Neuronal stem cell (in vitro differentiated cells): Measurements from ENCODE around the gene ITGA2.

Experiments used
- DNase-seq: peaks from one replicate; pipeline ENCODE4 v3.0.0-alpha.2; 2013; ENCODE audit warnings: low spot score
- H2AFZ ChIP-seq: one replicate; pipeline ENCODE4 v1.6.1; 2013; ENCODE audit warnings: mild to moderate bottlenecking, low read length, inconsistent platforms
- H2AK5ac ChIP-seq: 2 replicates; pipeline ENCODE4 v1.6.1; 2013; ENCODE audit warnings: low read depth, mild to moderate bottlenecking, inconsistent platforms, low read length, moderate library complexity, mixed read lengths
- H2BK120ac ChIP-seq: 2 replicates; pipeline ENCODE4 v1.6.1; 2013; ENCODE audit warnings: low read depth, mild to moderate bottlenecking, inconsistent platforms, low read length, moderate library complexity, mixed read lengths
- H2BK12ac ChIP-seq: one replicate; pipeline ENCODE4 v1.6.1; 2013; ENCODE audit warnings: low read length, inconsistent platforms
- H2BK15ac ChIP-seq: 2 replicates; pipeline ENCODE4 v1.6.1; 2013; ENCODE audit warnings: mild to moderate bottlenecking, low read length, inconsistent platforms, mixed read lengths
- H2BK5ac ChIP-seq: one replicate; pipeline ENCODE4 v1.6.1; 2013; ENCODE audit warnings: inconsistent platforms, mild to moderate bottlenecking, low read length, moderate library complexity
- H3K14ac ChIP-seq: one replicate; pipeline ENCODE4 v1.6.1; 2013; ENCODE audit warnings: low read length, inconsistent platforms
- H3K18ac ChIP-seq: 2 replicates; pipeline ENCODE4 v1.6.1; 2013; ENCODE audit warnings: low read length, inconsistent platforms
- H3K23ac ChIP-seq: 2 replicates; pipeline ENCODE4 v1.6.1; 2013; ENCODE audit warnings: low read depth, mild to moderate bottlenecking, mixed read lengths, low read length, inconsistent platforms; ENCODE audit not compliant: poor library complexity
- H3K27ac ChIP-seq: replicated peaks from 3 replicates; pipeline ENCODE4 v1.5.1; 2013; ENCODE audit warnings: low read length, inconsistent platforms
- H3K27me3 ChIP-seq, 3 experiments: 2 replicates each; pipeline ENCODE4 v1.6.1; 2013; ENCODE audit warnings: low read length in 3 of 3, mild to moderate bottlenecking in 2 of 3, inconsistent platforms in 1 of 3, low read depth in 1 of 3, mixed read lengths in 1 of 3, moderate library complexity in 1 of 3; ENCODE audit not compliant: control insufficient read depth in 3 of 3, insufficient read depth in 3 of 3
- H3K36me3 ChIP-seq, 2 donors: replicated peaks in 1 of 2; 2 replicates each; pipeline ENCODE4 v1.6.1; 2013; ENCODE audit warnings: low read length in 2 of 2; ENCODE audit not compliant: control insufficient read depth in 2 of 2, insufficient read depth in 2 of 2
- H3K4ac ChIP-seq: 2 replicates; pipeline ENCODE4 v1.6.1; 2013; ENCODE audit warnings: inconsistent platforms, mild to moderate bottlenecking, low read length, moderate library complexity
- H3K4me1 ChIP-seq, 2 donors: 1 replicate in 1 of 2; 2 replicates in 1 of 2; pipeline ENCODE4 v1.6.1; 2013; ENCODE audit warnings: low read length in 2 of 2, low read depth in 1 of 2; ENCODE audit not compliant: control insufficient read depth in 2 of 2, insufficient read depth in 1 of 2
- H3K4me2 ChIP-seq: one replicate; pipeline ENCODE4 v1.6.1; 2013; ENCODE audit warnings: mild to moderate bottlenecking, low read length, inconsistent platforms; ENCODE audit not compliant: insufficient read depth, poor library complexity, severe bottlenecking
- H3K4me3 ChIP-seq, 2 donors: 2 replicates each; pipeline ENCODE4 v1.5.1; 2013; ENCODE audit warnings: low read length in 2 of 2, mild to moderate bottlenecking in 2 of 2, inconsistent platforms in 1 of 2, moderate library complexity in 1 of 2
- H3K79me1 ChIP-seq: one replicate; pipeline ENCODE4 v1.6.1; 2013; ENCODE audit warnings: low read depth, mild to moderate bottlenecking, inconsistent platforms, low read length, moderate library complexity
- H3K9ac ChIP-seq: one replicate; pipeline ENCODE4 v1.6.1; 2013; ENCODE audit warnings: mild to moderate bottlenecking, low read depth, low read length, inconsistent platforms; ENCODE audit not compliant: poor library complexity
- H3K9me3 ChIP-seq, 2 donors: replicated peaks in 1 of 2; 2 replicates each; pipeline versions ENCODE3 to v1.6.1; 2013; ENCODE audit warnings: low read length in 2 of 2, mild to moderate bottlenecking in 2 of 2, inconsistent platforms in 1 of 2, low read depth in 1 of 2, mixed read lengths in 1 of 2, moderate library complexity in 1 of 2; ENCODE audit not compliant: control insufficient read depth in 2 of 2, insufficient read depth in 1 of 2
- H4K8ac ChIP-seq: one replicate; pipeline ENCODE4 v1.6.1; 2013; ENCODE audit warnings: low read depth, mild to moderate bottlenecking, inconsistent platforms, low read length, moderate library complexity
- H4K91ac ChIP-seq: one replicate; pipeline ENCODE4 v1.6.1; 2013; ENCODE audit warnings: low read length, low read depth, mild to moderate bottlenecking, inconsistent platforms; ENCODE audit not compliant: poor library complexity
- WGBS, 2 donors: extraction: QIAGEN DNeasy Blood & Tissue Kit; methylation state at CpG; one replicate each; pipeline ENCODE4 v1.1.7; 2013; ENCODE audit warnings: missing lambda C conversion rate in 2 of 2, mixed read lengths in 1 of 2; ENCODE audit not compliant: insufficient read length in 2 of 2, insufficient replicate concordance in 1 of 2; ENCODE audit errors: extremely low coverage in 2 of 2; 5-methylcytosine and 5-hydroxymethylcytosine counted together

Gene ITGA2

GRCh38 chr5:53067641-53068040 is 78.5 kb downstream of the ITGA2 start:
- Histone ChIP-seq H2BK15ac (no peak overlapping the region), H3K18ac (no peak overlapping the region), H3K23ac (no peak overlapping the region), H3K27ac (no peak overlapping the region), H3K4ac (no peak overlapping the region), H3K4me2 (no peak overlapping the region), H3K36me3 (no peaks in the 10 kb centered on the region), H2AK5ac (no peak overlapping the region), H2AFZ (no peak overlapping the region), H2BK120ac (no peak overlapping the region), H3K9me3 (no peaks in the 10 kb centered on the region), H3K4me3 (no peak overlapping the region), H3K79me1 (no peaks in the 10 kb centered on the region), H3K9ac (no peak overlapping the region), H2BK5ac (no peak overlapping the region), H3K4me1 (no peaks in the 10 kb centered on the region), H4K91ac (no peak overlapping the region), H2BK12ac (no peak overlapping the region), H3K14ac (no peak overlapping the region), H4K8ac (no peak overlapping the region), H3K27me3 (no peaks in the 10 kb centered on the region)
- no CpG with 5 or more reads among the region's 1 CpG for WGBS, 2 donors
- DNase-seq, result no peak

DNA sequence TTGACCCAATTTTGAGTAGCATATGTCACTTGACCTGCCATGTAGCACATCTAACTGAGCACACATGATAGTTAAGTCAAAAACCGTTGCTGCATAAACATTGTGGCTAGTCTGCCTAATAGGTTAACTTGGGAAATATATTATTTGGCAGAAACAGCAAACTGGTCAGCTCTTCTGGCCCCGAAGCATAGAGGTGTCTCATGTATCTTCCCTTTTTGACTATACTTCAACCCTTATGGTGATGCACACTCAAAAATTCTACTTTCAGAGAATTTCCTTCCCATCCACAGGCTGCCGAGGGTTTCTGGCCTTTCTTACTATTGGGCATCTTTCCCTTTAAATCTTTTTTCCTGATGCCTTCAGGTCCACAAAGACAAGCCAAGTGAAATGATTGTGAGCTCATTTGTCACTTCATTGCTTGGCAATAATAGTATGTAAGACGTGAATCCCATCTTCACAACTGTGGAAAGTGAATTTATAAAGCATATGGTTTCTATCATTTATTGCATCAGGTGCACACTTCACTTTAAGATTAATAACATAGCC is 79.2 kb downstream of the ITGA2 start:
- Histone ChIP-seq H3K27ac (no peak overlapping the region), H3K36me3 (no peaks in the 10 kb centered on the region), H2BK5ac (no peak overlapping the region), H3K23ac (no peak overlapping the region), H3K18ac (no peak overlapping the region), H4K8ac (no peak overlapping the region), H4K91ac (no peak overlapping the region), H2AK5ac (no peak overlapping the region), H2BK12ac (no peak overlapping the region), H2AFZ (no peak overlapping the region), H3K9ac (no peak overlapping the region), H3K4me2 (no peak overlapping the region), H3K27me3 (no peaks in the 10 kb centered on the region), H3K14ac (no peak overlapping the region), H3K4me1 (no peaks in the 10 kb centered on the region), H3K9me3 (no peaks in the 10 kb centered on the region), H3K4me3 (no peak overlapping the region), H3K4ac (no peak overlapping the region), H2BK15ac (no peak overlapping the region), H3K79me1 (no peaks in the 10 kb centered on the region), H2BK120ac (no peak overlapping the region)
- DNase-seq, result no peak
- no CpG with 5 or more reads among the region's 4 CpGs for whole genome bisulfite sequencing, 2 donors

- no peak overlapping the region for H2AFZ ChIP-seq
- no peak overlapping the region for H3K4me2 ChIP-seq
- no peak overlapping the region for H3K14ac ChIP-seq
- no peak overlapping the region for H3K9ac ChIP-seq
- H4K91ac ChIP-seq, result no peak overlapping the region
- DNase-seq, result no peak
- no peaks in the 10 kb centered on the region for H3K4me1 ChIP-seq
- no peaks in the 10 kb centered on the region for H3K9me3 ChIP-seq
- no peaks in the 10 kb centered on the region for H3K36me3 ChIP-seq
- H3K4ac ChIP-seq, result no peak overlapping the region
- no peak overlapping the region for H2BK120ac ChIP-seq
- H2BK12ac ChIP-seq, result no peak overlapping the region
- H3K79me1 ChIP-seq, result no peaks in the 10 kb centered on the region
- no peak overlapping the region for H2BK15ac ChIP-seq
- no peaks in the 10 kb centered on the region for H3K27me3 ChIP-seq
- no peak overlapping the region for H2BK5ac ChIP-seq
- no peak overlapping the region for H3K4me3 ChIP-seq
- no peak overlapping the region for H3K27ac ChIP-seq
- no peak overlapping the region for H3K18ac ChIP-seq
- H2AK5ac ChIP-seq, result no peak overlapping the region
- H3K23ac ChIP-seq, result no peak overlapping the region
- H4K8ac ChIP-seq, result no peak overlapping the region
- WGBS, 2 donors, result no CpG with 5 or more reads among the region's 5 CpGs
Observed at GRCh38 chr5:53069626-53070025, 80.5 kb downstream of the ITGA2 start.

DNA sequence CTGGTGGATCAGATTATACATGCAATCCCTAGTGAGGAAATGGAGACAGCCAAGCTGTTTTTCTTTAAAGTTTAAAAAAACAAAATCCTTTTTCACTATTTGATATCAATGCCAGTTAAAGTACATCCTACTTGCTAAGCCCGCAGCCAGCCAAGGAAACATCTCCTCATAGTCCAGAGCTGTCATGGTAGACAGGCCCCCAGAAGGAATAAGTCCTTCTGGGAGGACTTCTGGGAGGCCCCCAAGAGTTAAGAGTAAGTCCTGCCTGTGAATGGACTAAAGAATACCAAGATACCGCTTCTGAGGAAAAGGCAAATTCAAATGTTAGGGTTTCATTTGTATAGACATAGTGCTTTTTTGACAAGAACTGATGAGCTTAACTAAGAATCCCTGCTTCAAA is 82.1 kb downstream of the ITGA2 start:
- Histone ChIP-seq H2BK12ac (no peak overlapping the region), H2AK5ac (no peak overlapping the region), H3K27me3 (no peaks in the 10 kb centered on the region), H2AFZ (no peak overlapping the region), H4K91ac (no peak overlapping the region), H3K79me1 (no peaks in the 10 kb centered on the region), H3K4me1 (no peaks in the 10 kb centered on the region), H3K27ac (no peak overlapping the region), H3K4me3 (no peak overlapping the region), H3K9me3 (no peaks in the 10 kb centered on the region), H3K36me3 (no peaks in the 10 kb centered on the region), H4K8ac (no peak overlapping the region), H3K9ac (no peak overlapping the region), H3K4me2 (no peak overlapping the region), H2BK120ac (no peak overlapping the region), H3K14ac (no peak overlapping the region), H3K4ac (no peak overlapping the region), H2BK5ac (no peak overlapping the region), H3K23ac (no peak overlapping the region), H3K18ac (no peak overlapping the region), H2BK15ac (no peak overlapping the region)
- DNase-seq, result no peak
- no CpG with 5 or more reads among the region's 2 CpGs for WGBS, 2 donors
